GM21619 (cell line): ENCODE results near the gene UBL4B.

Source experiments
- ATAC-seq: cut with Tn5 transposase; IDR thresholded peaks from one replicate; pipeline ENCODE4 v1.9.1; 2021; ENCODE audit not compliant: unreplicated experiment

UBL4B gene

DNA sequence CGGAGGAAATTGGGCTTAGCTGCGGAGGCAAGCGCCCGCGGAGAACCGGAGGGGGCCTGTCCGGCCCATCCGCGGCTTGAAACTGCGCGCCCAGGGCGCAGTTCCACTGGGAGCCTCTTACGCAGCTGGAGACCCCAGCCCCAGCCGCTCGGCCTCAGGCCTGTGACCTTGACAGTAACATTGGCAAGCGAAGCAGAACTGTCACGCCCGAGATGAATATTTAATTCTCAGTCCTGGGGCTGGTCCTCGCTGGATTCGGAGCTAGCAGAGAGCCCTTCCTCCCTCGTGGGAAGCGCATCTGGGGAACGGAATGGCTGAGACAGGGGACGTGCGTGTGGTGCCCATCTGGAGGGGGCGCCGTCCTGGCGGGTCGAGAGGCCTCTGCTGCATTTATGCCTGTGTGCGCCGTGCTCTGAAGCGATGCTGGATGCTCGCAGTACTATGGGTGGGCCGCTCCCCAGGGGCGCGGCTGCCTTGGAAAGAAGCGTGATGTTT lies 39.0 kb downstream of the UBL4B start:
- no peak for ATAC-seq

DNA sequence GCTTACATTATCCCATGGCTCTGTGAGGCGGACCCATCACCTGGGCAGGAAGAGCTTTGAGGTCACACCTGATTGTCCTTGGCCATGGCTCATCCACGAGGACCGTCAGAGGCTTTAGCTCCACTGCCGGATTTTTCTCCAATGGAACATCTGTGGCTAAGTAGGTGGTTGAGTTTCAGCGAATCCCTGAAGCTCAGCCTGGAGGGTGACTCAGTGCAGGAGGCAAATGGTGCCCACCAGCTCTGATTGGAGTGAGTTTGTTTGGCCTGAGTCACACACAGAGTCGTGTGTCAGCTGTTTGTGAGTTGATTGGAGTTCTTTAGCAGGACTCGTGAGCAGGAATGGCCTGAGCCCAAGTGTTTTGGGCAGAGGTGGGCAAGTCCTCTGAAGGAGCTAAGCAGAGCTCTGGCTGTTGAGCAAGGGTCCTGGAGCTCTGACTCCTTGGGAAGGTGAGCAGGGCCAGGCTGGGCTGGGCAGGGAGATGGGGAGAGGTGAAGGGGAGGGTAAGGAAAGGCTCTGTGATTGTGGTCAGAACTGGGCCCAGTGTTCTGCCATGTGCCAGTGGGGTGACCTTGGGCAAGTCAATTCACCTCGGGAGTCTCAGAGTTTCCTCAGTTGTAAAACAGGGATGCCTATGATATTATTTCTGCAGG lies 40.0 kb downstream of the UBL4B start:
- no peak for ATAC-seq

DNA sequence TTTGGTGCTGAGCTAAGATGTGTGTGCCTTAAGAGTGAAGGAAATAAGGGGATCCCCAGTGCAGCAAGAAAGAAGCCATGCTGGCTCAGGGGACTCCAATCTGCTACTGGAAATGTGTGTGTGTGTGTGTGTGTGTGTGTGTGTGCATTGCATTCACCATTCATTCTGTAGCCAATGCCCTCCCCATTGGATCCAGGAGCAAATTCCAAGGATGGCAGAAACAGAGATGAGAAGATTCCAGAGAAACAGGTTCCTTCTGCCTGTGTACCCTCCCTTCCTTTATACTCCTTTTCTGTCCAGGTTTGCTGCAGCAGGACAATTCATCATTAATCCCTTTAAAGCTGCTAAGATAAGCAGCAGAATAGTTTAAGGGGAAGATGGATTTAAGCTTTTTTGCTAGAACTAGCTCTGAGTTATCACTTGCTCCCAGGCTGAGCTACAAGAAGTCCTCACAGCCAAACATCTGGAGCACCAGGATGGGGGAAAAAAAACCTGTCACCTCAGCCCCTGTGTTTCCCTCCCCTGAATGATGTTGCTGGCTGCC lies 41.2 kb downstream of the UBL4B start:
- no peak for ATAC-seq

DNA sequence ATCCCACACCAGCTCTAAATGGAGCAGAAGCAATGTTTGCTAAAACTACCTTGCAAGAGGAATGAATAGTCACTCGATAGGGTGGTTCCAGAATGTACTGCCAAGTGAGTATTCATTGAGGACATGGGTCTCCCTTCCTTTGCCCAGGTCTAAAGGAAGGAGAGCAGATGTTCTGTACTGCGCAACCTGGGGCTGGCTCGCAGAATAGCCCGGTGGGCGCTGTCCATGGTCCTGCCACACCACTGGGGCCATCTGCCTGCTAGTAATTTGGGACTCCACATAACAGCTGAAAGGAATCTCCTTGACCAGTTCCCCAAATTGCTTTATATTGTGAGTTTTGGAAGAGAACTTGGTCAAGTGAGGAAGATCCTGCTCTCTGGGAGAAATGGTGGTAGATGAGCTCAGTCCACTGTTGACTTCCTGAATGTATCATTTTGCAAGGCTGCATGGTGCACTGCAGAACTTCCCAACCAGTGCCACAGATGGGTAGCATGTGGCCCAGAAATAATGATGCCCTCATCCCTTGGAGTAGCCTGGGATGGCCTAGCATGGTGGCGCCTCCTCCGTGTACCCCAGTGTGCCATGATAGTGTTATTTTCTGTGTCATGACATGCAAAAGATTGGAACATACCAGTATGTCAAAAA lies 43.8 kb downstream of the UBL4B start:
- ATAC-seq = no peak

DNA sequence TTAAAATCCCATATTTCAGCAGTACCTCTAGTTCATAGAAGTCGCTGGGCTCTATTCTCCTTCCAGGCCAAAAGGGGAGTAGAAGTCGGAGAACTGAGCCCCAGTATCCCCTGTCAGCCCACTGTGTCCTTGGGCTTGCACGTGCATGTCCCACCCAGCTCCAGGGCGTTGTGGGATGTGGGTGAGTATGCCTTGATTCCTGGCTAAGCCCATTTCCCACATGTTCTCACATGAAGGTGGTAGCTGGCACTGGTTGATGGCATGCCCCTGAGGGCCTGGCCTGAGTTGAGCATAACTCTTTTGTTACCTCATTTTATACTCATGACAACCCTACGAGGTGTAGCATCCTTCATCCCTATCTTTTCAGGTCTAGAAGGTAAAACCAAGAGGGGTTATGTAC lies 46.0 kb downstream of the UBL4B start:
- ATAC-seq = no peak

DNA sequence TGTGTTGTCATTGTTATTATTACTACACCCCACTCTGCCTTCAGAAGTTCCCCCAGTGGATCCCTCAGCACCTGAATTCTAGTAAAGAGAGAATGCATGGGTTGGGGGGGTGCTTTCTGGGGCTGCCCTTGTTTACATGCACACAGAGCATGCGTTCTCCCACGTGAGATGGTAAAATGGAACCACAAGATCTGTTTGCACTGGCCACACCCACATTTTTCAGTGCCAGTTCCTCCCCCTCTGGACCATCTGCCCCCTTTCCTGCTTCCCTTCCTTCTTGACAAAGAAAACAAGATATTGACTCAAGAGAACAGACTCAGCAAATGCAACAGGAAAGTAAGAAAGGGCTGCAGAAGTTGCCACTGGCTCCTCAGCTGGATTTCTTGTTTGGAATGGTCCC lies 46.9 kb downstream of the UBL4B start:
- ATAC-seq = no peak

DNA sequence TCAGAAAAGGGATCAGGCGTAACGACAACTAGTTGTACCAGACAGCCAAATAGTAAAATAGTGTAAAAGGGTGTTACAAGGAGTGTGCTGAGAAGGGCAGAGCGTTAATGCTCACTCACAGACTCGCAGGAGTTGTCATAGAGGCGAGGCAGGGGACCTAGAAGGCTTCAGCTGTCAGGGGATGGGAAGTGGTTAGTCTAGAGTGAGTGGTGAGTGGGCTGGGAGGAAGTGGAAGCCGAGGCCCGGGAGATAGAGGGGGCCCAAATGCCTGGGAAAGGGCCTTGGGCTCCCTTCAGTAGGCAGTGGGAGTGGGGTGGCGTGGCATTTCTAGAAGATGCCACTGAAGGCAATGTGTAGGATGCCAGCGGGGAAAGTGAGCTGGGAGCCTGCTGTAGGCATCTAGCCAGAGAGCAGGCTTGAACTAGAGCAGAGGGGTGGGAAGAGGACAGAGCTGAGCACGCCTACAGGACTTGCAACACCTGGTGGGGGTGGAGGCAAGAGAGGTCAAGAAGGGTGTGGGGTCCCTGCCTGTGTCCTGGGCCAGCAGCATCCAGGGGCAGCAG lies 48.4 kb downstream of the UBL4B start:
- ATAC-seq = no peak

DNA sequence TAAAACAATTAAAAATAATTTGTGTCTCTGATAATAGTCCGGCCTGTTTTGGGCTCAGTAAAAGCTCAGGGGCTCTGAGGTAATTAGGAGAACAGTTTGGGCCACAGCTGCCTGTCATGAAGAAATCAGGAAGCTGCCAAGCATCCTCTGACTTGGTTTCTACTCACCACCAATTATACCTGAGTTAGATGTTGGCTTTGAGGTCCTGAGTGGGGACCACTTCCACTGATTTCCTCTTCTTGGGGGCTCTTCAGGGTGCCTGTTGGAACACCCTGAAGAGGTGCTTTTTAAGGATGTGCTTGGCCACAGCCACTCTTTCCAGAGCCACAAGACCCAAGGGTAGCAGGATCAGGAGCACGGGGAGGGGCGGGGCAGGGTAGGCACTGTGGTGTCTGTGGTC lies 48.9 kb downstream of the UBL4B start:
- no peak for ATAC-seq

DNA sequence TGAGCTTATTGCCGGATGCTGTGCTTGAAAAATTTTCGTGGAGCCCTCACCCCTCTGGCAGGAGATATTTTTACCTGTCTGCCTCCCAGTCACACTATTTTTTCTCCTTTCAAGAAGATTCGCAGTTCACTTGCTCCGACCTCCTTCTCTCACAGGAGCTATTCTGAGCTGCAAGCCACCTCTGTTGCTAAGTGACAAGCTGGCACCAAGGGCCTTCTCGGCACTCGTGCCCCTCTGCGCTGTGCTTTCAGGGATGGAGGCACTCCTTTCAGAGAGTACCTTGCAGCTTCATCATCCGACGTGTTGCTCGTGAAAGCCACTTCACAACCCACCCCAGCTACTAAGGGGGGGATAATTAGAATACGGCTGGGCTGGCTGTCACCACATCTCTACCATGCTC lies 49.6 kb downstream of the UBL4B start:
- ATAC-seq = no peak
